LNCAP (cell line): ENCODE measurements around the gene PIGP.

Experiments used
- CTCF ChIP-seq: fragments of 450-650 bp; IDR thresholded peaks from 2 replicates; pipeline ENCODE4 v1.5.1; 2017; ENCODE audit warnings: mild to moderate bottlenecking

PIGP gene

GRCh38 chr21:37073417-37074196, 736 bp upstream of the PIGP start:
- TF ChIP-seq CTCF, result peak; percentile 36; the same call in 1 of the 2 replicates

- TF ChIP-seq CTCF, result no peak
Measured at GRCh38 chr21:37072274-37072987, 440 bp downstream of the PIGP start.

GRCh38 chr21:37071561-37072273, 1.2 kb downstream of the PIGP start:
- TF ChIP-seq CTCF, result no peak

GRCh38 chr21:37065561-37066177, 7.2 kb downstream of the PIGP start:
- TF ChIP-seq CTCF, result no peak

- TF ChIP-seq CTCF, result no peak
Measured at GRCh38 chr21:37064841-37065240, 8.0 kb downstream of the PIGP start.

GRCh38 chr21:37063433-37063832, 9.4 kb downstream of the PIGP start:
- TF ChIP-seq CTCF, result no peak

GRCh38 chr21:37062593-37062935, 10.3 kb downstream of the PIGP start:
- no peak for TF ChIP-seq CTCF
